GM23338 (cell line): ENCODE measurements around the gene CDC25B. TPM values are rescaled to one million over a fixed set of nuclear protein-coding genes. Genes with fewer than 3 reads are reported as not detected.
"Not testable (repeated sequence)": the region's sequence is repeated elsewhere in the genome, so short reads cannot be mapped to it uniquely, and the experiment has no call there.

ENCODE experiments used
- ATAC-seq: fragments of 200-7000 bp; cut with Tn5 transposase; 3 replicates; pipeline ENCODE4 v1.9.1; 2020
- DNase-seq: peaks from one replicate; pipeline ENCODE4 v3.0.0-alpha.2; 2015; ENCODE audit warnings: low spot score
- H2AFZ ChIP-seq: fragments of 200-600 bp; sonication (generic); 2 replicates; pipeline ENCODE4 v1.8.0; 2016; ENCODE audit warnings: antibody characterized with exemption, mild to moderate bottlenecking, moderate library complexity
- H3F3A ChIP-seq: fragments of 200-600 bp; sonication (generic); replicated peaks from 2 replicates; pipeline ENCODE4 v1.8.0; 2017; ENCODE audit warnings: antibody characterized with exemption, mixed run types, low read depth
- H3K27ac ChIP-seq: fragments of 200-600 bp; sonication (generic); 2 replicates; pipeline ENCODE4 v1.6.1; 2016; ENCODE audit warnings: low read depth
- H3K27me3 ChIP-seq: fragments of 200-600 bp; sonication (generic); 2 replicates; pipeline ENCODE4 v1.8.0; 2016; ENCODE audit warnings: mild to moderate bottlenecking, mixed run types, moderate library complexity; ENCODE audit not compliant: insufficient read depth
- H3K36me3 ChIP-seq: fragments of 200-600 bp; sonication (generic); 2 replicates; pipeline ENCODE4 v1.8.0; 2016; ENCODE audit warnings: mild to moderate bottlenecking; ENCODE audit not compliant: insufficient read depth
- H3K4me1 ChIP-seq: fragments of 200-600 bp; sonication (generic); 2 replicates; pipeline ENCODE4 v1.8.0; 2016; ENCODE audit warnings: mild to moderate bottlenecking, moderate library complexity; ENCODE audit not compliant: insufficient read depth
- H3K4me2 ChIP-seq: fragments of 200-600 bp; sonication (generic); 2 replicates; pipeline ENCODE4 v1.7.1; 2017; ENCODE audit warnings: mixed run types
- H3K4me3 ChIP-seq: fragments of 200-600 bp; sonication (generic); 2 replicates; pipeline ENCODE4 v1.6.1; 2016; ENCODE audit warnings: mixed run types
- H3K79me2 ChIP-seq: fragments of 200-600 bp; sonication (generic); replicated peaks from 2 replicates; pipeline ENCODE4 v1.8.0; 2017; ENCODE audit warnings: mild to moderate bottlenecking; ENCODE audit not compliant: insufficient read depth
- H3K9me2 ChIP-seq: fragments of 200-600 bp; sonication (generic); 2 replicates; pipeline ENCODE4 v1.8.0; 2017; ENCODE audit not compliant: insufficient read depth
- H4K20me1 ChIP-seq: fragments of 200-600 bp; sonication (generic); replicated peaks from 2 replicates; pipeline ENCODE4 v1.8.0; 2017; ENCODE audit warnings: mild to moderate bottlenecking; ENCODE audit not compliant: insufficient read depth
- H3K27ac Mint-ChIP-seq: 2 replicates; pipeline ENCODE4 v1.8.0; 2020; ENCODE audit warnings: inconsistent platforms, mild to moderate bottlenecking, moderate library complexity, mixed read lengths
- H3K27me3 Mint-ChIP-seq: 3 replicates; pipeline ENCODE4 v1.8.0; 2022; ENCODE audit warnings: low read depth, mild to moderate bottlenecking, moderate library complexity, mixed read lengths, inconsistent platforms; ENCODE audit not compliant: insufficient read depth, poor library complexity
- H3K36me3 Mint-ChIP-seq: 3 replicates; pipeline ENCODE4 v1.8.0; 2021; ENCODE audit warnings: low read depth, mild to moderate bottlenecking, inconsistent platforms, moderate library complexity, mixed read lengths
- H3K4me1 Mint-ChIP-seq: 3 replicates; pipeline ENCODE4 v1.8.0; 2020; ENCODE audit warnings: mild to moderate bottlenecking, inconsistent platforms, mixed read lengths
- H3K4me3 Mint-ChIP-seq: 3 replicates; pipeline ENCODE4 v1.8.0; 2021; ENCODE audit warnings: moderate library complexity, mild to moderate bottlenecking, inconsistent platforms, mixed read lengths
- H3K9me3 Mint-ChIP-seq: 3 replicates; pipeline ENCODE4 v1.8.0; 2020; ENCODE audit warnings: moderate library complexity, mild to moderate bottlenecking, inconsistent platforms, mixed read lengths
- EZH2 ChIP-seq: fragments of 200-600 bp; sonication (generic); IDR thresholded peaks from one replicate; pipeline ENCODE4 v1.8.0; 2017; ENCODE audit warnings: antibody characterized with exemption, mild to moderate bottlenecking, low read depth; ENCODE audit not compliant: unreplicated experiment
- POLR2AphosphoS5 ChIP-seq: IDR thresholded peaks from 2 replicates; pipeline ENCODE4 v1.6.1; 2016; ENCODE audit warnings: antibody characterized with exemption, low read depth
- STAT1 ChIP-seq: IDR thresholded peaks from one replicate; pipeline ENCODE4 v1.6.1; 2016; ENCODE audit warnings: antibody characterized with exemption; ENCODE audit not compliant: unreplicated experiment
- ZNF114 ChIP-seq: fragments of 250-450 bp; sonication (Bioruptor Pico); IDR thresholded peaks from 2 replicates; pipeline ENCODE4 v1.5.0; 2020; ENCODE audit warnings: mild to moderate bottlenecking, moderate library complexity
- ZNF462 ChIP-seq: fragments of 250-450 bp; sonication (Bioruptor Pico); IDR thresholded peaks from 2 replicates; pipeline ENCODE4 v1.5.0; 2020; ENCODE audit warnings: mild to moderate bottlenecking, moderate library complexity
- polyA plus RNA-seq: library from polyadenylated mRNA; unstranded; fragments of >200 nt; fragmentation: Nextera tagmentation; extraction: Ambion mirVana; gene quantifications from 2 replicates; pipeline ENCODE4 v1.2.1, GENCODE V29; 2016
- total RNA-seq: library from RNA; depleted of rRNA; stranded (reverse); fragments of >200 nt; shearing (Covaris generic); gene quantifications from 2 replicates; pipeline ENCODE4 v1.2.3, GENCODE V29; 2014
- TF ChIP-seq, protein P1 (sequence below): IDR thresholded peaks from 2 replicates; pipeline ENCODE4 v1.6.1; 2016; ENCODE audit warnings: antibody characterized with exemption

The CDC25B gene
- total and polyA plus RNA-seq, 2 experiments from 2014 or later = 10.5 to 33.0 TPM

DNA sequence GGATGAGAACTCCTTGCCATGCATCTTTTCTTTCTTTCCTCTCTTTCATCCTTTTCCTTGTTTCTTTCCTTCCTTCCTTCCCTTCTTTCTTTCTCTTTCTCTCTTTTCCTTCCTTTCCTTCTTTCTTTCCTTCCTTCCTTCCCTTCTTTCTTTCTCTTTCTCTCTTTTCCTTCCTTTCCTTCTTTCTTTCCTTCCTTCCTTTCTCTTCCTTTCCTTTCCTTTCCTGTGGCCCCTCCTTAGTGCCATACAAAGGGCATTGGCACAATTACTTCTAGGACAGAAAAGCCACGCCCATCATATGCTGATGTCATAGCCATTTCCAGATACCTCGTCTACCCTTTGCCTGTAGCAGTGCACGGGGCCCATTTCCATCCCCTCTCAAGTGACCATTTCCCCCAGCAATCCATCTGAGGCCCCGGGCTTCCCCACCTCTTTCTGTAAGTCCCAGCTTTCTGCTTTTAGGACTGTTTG lies 7.4 kb upstream of the CDC25B start (continued):
- TF ChIP-seq STAT1 (no peak), POLR2AphosphoS5 (no peak), ZNF462 (CRISPR knock-in tag) (no peak), EZH2 (no peak), ZNF114 (CRISPR knock-in tag) (no peak)
- TF ChIP-seq, protein P1, sequence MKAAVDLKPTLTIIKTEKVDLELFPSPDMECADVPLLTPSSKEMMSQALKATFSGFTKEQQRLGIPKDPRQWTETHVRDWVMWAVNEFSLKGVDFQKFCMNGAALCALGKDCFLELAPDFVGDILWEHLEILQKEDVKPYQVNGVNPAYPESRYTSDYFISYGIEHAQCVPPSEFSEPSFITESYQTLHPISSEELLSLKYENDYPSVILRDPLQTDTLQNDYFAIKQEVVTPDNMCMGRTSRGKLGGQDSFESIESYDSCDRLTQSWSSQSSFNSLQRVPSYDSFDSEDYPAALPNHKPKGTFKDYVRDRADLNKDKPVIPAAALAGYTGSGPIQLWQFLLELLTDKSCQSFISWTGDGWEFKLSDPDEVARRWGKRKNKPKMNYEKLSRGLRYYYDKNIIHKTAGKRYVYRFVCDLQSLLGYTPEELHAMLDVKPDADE = no peak

DNA sequence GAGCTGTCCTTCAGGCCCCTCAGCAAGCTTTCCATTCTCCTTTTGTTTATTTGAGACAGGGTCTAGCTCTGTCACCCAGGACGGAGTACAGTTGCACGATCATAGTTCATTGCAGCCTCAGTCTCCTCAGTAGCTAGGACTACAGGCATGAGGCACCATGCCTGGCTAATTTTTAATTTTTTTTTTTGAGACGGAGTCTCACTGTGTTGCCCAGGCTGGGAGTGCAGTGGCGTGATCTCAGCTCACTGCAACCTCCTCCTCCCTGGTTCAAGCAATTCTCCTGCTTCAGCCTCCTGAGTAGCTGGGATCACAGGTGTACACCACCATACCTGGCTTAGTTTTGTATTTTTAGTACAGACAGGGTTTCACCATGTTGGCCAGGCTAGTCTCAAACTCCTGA lies 6.9 kb upstream of the CDC25B start:
- not testable (repeated sequence) for H3F3A ChIP-seq, ATAC-seq, H3K27ac ChIP-seq, H3K27ac Mint-ChIP-seq, H3K36me3 Mint-ChIP-seq, H3K36me3 ChIP-seq, H3K4me1 ChIP-seq, H3K4me3 Mint-ChIP-seq, H3K9me3 Mint-ChIP-seq, H3K4me3 ChIP-seq, H3K9me2 ChIP-seq, H3K4me1 Mint-ChIP-seq, H3K4me2 ChIP-seq, DNase-seq, H3K79me2 ChIP-seq
- H3K27me3 Mint-ChIP-seq = peaks cover 12% of the 10 kb centered on the region
- peak overlapping the region; percentile 23; the same call in 1 of the 2 replicates for H2AFZ ChIP-seq
- H3K27me3 ChIP-seq = peaks cover 30% of the 10 kb centered on the region
- peaks cover 11% of the 10 kb centered on the region for H4K20me1 ChIP-seq

DNA sequence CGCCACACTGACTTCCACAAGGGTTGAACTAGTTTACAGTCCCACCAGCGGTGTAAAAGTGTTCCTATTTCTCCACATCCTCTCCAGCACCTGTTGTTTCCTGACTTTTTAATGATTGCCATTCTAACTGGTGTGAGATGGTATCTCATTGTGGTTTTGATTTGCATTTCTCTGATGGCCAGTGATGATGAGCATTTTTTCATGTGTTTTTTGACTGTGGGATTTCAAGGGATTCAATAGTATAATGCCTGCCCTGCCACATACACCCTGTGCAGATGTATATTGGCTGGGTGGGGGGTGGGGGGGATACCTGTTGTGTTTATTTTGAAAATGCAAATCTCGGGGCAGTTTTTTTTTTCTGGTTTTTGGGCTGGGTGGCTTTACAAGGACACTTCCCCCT lies 1.9 kb upstream of the CDC25B start:
- H3K27ac Mint-ChIP-seq, DNase-seq, H3K4me3 Mint-ChIP-seq, H3K9me3 Mint-ChIP-seq, H3K4me2 ChIP-seq, H3K4me3 ChIP-seq, H2AFZ ChIP-seq, H3K36me3 ChIP-seq, H3K27ac ChIP-seq, H3K79me2 ChIP-seq, H4K20me1 ChIP-seq, H3K27me3 ChIP-seq, ATAC-seq, H3K36me3 Mint-ChIP-seq, H3K9me2 ChIP-seq: not testable (repeated sequence)
- Mint-ChIP-seq H3K27me3 (peaks cover 21% of the 10 kb centered on the region), H3K4me1 (peaks cover 25% of the 10 kb centered on the region)
- H3K4me1 ChIP-seq = peaks cover 25% of the 10 kb centered on the region
- peaks cover 12% of the 10 kb centered on the region; the same call in 1 of the 2 replicates for H3F3A ChIP-seq
